ENCODE results near the gene MYO1B.

The MYO1B gene

DNA sequence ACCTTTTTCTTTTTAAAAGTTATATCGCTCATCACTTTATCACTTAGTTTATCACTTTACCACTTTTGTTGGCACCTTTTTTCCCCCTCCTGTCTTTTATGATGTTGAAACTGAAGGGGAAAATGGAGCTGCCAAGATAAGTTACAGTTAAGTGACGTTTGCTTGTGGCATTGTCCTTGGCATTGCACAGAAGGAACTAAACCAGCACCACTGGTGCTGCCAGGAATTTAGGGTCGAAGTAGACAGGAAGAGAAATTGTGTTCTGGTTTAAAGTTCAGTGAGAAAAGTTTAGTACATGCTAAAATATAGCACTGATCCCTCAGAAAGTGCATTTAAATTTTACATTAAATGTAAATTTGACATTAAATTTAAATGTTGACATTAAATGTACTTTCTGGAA lies 49.9 kb downstream of the MYO1B start:
- ChIA-PET POLR2A (no interaction called here), CTCF (no interaction called here)
- no peak for DNase-seq (ENCODE audit: extremely low spot score)
- TF ChIP-seq, protein P1, sequence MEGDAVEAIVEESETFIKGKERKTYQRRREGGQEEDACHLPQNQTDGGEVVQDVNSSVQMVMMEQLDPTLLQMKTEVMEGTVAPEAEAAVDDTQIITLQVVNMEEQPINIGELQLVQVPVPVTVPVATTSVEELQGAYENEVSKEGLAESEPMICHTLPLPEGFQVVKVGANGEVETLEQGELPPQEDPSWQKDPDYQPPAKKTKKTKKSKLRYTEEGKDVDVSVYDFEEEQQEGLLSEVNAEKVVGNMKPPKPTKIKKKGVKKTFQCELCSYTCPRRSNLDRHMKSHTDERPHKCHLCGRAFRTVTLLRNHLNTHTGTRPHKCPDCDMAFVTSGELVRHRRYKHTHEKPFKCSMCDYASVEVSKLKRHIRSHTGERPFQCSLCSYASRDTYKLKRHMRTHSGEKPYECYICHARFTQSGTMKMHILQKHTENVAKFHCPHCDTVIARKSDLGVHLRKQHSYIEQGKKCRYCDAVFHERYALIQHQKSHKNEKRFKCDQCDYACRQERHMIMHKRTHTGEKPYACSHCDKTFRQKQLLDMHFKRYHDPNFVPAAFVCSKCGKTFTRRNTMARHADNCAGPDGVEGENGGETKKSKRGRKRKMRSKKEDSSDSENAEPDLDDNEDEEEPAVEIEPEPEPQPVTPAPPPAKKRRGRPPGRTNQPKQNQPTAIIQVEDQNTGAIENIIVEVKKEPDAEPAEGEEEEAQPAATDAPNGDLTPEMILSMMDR (IDR thresholded peaks at IDR 0.05; ENCODE audit: control extremely low read depth, extremely low read depth, low read depth, missing control alignments), result no peak

DNA sequence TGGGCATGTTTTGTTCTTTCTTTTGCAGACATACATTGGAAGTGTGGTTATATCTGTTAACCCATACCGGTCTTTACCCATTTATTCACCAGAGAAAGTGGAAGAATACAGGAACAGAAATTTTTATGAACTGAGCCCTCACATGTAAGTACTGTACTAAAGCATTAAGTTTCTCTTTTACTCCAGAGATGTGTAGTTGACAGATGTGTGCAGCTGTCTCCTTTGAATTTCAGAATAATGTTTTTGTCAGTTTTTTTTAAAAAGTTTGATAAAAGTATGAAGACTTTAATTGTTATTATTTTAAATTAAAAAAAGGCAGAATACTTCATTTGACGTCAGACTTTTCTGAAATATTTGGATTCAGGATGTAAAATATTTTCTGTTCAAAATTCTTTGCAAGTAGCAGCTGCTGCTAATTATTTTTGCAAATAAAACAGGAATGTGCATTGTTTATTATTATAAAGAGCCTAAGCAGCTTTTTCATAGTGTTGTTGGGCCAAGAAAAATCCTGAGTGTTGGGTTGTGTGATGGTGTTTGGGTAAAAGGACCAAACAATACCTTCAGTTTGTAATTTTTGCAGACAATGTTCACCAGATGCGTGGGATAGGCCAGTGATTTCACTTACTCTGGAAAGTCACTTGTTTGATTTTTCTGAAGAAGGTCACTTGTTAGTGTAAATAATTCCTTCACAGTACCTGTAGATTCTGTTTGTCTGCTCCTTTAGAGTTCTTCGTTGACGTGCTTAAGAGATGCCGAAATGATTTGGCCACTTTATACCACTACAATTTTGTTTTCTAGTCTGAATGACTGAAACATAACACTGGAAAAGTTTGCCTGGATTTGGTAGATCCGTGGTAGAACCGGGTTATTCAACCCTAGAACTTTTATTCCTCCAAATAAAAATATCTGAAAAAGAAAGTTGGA lies 51.1 kb downstream of the MYO1B start:
- DNase-seq (ENCODE audit: extremely low spot score), result no peak
- TF ChIP-seq, protein P1 (IDR thresholded peaks at IDR 0.05; ENCODE audit: control extremely low read depth, extremely low read depth, low read depth, missing control alignments), result no peak
- POLR2A ChIA-PET, result no interaction called here
- CTCF ChIA-PET, result no interaction called here

DNA sequence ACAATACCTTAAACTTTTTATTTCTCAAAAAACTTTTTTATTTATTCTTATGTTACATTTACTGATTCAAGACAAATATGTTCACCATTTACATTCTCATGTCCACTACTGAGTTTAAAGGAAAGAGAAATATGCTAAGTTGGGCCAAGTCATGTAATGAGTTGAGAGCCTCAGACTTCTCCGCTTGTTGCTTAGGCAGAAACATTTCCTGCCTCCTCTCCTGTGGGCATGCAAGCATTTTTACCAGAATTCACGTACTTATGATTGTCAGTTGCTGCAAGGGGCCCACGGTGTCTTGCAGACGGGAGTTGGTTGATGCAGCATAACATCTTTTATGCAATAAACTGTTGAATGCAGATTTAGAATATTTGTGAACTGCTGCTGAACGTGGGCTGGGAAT lies 51.8 kb downstream of the MYO1B start:
- ChIA-PET CTCF (no interaction called here), POLR2A (no interaction called here)
- no peak for DNase-seq (ENCODE audit: extremely low spot score)
- TF ChIP-seq, protein P1 (IDR thresholded peaks at IDR 0.05; ENCODE audit: control extremely low read depth, extremely low read depth, low read depth, missing control alignments), result no peak

DNA sequence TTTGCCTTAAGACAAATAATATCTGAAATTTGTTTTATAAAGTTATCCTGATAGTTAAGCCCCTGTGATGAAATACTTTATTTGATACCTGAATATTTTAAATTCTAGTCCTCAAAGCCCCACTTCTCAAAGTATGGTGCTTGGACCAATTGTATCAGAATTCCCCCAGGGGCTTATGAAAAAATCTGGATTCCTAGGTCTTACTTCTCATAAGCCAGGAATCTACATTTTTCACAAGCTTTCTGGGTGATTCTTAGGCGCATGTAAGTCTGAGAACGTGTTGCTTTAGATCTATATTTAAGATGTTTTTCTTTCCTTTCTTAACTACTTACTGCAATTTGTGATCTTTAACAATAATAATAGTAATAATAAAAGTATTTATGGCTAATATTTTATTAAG lies 53.1 kb downstream of the MYO1B start:
- TF ChIP-seq, protein P1 (IDR thresholded peaks at IDR 0.05; ENCODE audit: control extremely low read depth, extremely low read depth, low read depth, missing control alignments), result no peak
- CTCF ChIA-PET, result no interaction called here
- DNase-seq (ENCODE audit: extremely low spot score), result no peak
- POLR2A ChIA-PET, result no interaction called here

DNA sequence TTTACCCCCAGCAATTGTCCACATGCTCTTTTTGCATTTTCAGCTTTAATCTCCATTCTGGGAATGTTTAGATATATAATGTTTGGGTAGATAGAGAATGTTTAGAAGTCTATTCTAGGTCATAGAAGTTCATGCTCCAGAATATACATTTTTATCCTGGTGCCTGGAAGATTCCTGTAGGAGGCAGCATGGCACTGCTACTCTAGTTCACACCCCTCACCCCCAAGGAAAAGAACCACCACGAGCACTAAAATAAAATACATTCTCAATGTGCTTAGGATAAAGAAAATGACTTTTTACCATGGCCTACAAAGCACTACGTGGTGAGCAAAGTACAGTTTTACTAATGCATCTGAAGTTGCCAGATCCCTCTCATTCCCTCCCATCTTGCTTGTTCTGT lies 53.8 kb downstream of the MYO1B start:
- POLR2A ChIA-PET, result no interaction called here
- TF ChIP-seq, protein P1 (IDR thresholded peaks at IDR 0.05; ENCODE audit: control extremely low read depth, extremely low read depth, low read depth, missing control alignments), result no peak
- CTCF ChIA-PET, result no interaction called here
- DNase-seq (ENCODE audit: extremely low spot score), result no peak

DNA sequence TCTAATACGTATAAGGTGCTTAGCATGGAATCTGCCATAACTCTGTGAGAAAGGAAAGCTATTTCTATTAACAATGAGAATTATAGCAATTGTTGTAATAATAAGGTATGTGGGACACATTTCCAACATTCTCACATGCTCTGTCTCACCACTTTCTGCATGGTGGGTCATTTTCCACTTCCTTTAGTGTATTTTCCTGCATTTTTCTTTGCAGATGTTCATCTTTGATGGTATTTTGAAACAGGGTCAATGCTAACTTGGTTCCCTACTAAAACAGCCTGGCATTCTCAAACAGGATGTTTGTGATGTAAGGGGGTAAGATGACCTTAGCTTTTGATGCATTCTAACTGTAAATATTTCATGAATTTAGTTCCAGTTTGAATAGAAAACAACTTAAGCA lies 54.7 kb downstream of the MYO1B start:
- ChIA-PET POLR2A (no interaction called here), CTCF (interaction anchor here (1.6 kb wide), 1 partner anchor 11 kb away, joined by 4 read pairs; no protein-coding TSS in a partner anchor)
- no peak for DNase-seq (ENCODE audit: extremely low spot score)
- TF ChIP-seq, protein P1 (IDR thresholded peaks at IDR 0.05; ENCODE audit: control extremely low read depth, extremely low read depth, low read depth, missing control alignments), result no peak
